T-helper 1 cell treated with Interleukin-12 subunit alpha and Interleukin-12 subunit beta and Interleukin-4 antibody, amounts not matched to agents 30 μg/mL and 1 μg/mL, for 36 hours (primary cell): ENCODE data around the gene JAKMIP2.
"Not testable (repeated sequence)": the region's sequence is repeated elsewhere in the genome, so short reads cannot be mapped to it uniquely, and the experiment has no call there.

Experiments
- H3K27ac Mint-ChIP-seq: one replicate; pipeline ENCODE4 v1.8.0; 2021; ENCODE audit warnings: mild to moderate bottlenecking, mixed read lengths
- H3K27me3 Mint-ChIP-seq: one replicate; pipeline ENCODE4 v1.8.0; 2021; ENCODE audit warnings: low read depth, mixed read lengths
- H3K36me3 Mint-ChIP-seq: one replicate; pipeline ENCODE4 v1.8.0; 2021; ENCODE audit warnings: low read depth, mixed read lengths
- H3K4me1 Mint-ChIP-seq: one replicate; pipeline ENCODE4 v1.8.0; 2021; ENCODE audit warnings: low read depth, mixed read lengths
- H3K4me3 Mint-ChIP-seq: one replicate; pipeline ENCODE4 v1.8.0; 2021; ENCODE audit warnings: mild to moderate bottlenecking, moderate library complexity, mixed read lengths
- H3K9me3 Mint-ChIP-seq: one replicate; pipeline ENCODE4 v1.8.0; 2021; ENCODE audit warnings: mixed read lengths

JAKMIP2 gene

DNA sequence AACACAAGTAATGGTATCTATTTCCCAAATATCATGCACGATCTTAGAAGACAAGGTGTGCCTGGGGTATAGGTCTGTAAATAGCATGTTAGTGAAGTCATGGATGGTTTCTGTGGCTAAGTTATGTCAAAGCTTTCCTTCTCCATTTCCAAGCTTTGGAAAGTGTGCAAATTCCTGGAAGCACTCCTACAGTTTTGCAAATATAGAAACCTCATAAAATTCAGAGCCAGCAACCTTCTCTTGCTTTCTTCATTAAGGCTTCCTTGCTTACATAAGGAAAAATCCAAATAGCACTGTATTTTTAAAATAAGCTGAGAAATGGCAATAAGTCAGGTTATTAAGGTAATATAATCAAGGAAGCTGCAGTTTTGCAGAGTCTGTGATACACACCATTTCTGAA is 138.1 kb downstream of the JAKMIP2 start:
- Mint-ChIP-seq H3K27ac (no peak overlapping the region), H3K36me3 (no peaks in the 10 kb centered on the region), H3K4me1 (no peaks in the 10 kb centered on the region), H3K27me3 (no peaks in the 10 kb centered on the region), H3K9me3 (no peaks in the 10 kb centered on the region), H3K4me3 (no peak overlapping the region)

DNA sequence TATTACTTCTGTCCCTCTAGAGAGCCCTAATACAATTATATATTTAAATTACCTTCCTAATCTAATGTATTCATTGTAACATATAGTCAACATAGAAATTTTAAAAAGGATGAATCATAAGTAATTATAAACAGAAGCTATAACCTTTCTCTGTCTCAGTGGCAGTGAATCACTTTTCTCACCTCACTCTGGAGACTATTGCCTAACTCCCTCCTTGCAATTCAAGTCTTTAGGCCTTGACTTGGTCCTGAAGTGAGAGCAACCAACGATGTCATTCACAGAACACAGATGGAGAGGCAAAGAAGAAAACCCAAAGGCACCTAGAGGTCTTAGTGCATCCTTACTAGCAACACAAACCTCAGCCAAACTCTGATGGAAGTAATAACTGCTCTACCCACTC is 139.4 kb downstream of the JAKMIP2 start:
- no peaks in the 10 kb centered on the region for H3K36me3 Mint-ChIP-seq
- H3K27ac Mint-ChIP-seq = no peak overlapping the region
- H3K4me1 Mint-ChIP-seq = no peaks in the 10 kb centered on the region
- H3K9me3 Mint-ChIP-seq = no peaks in the 10 kb centered on the region
- H3K27me3 Mint-ChIP-seq = no peaks in the 10 kb centered on the region
- no peak overlapping the region for H3K4me3 Mint-ChIP-seq

DNA sequence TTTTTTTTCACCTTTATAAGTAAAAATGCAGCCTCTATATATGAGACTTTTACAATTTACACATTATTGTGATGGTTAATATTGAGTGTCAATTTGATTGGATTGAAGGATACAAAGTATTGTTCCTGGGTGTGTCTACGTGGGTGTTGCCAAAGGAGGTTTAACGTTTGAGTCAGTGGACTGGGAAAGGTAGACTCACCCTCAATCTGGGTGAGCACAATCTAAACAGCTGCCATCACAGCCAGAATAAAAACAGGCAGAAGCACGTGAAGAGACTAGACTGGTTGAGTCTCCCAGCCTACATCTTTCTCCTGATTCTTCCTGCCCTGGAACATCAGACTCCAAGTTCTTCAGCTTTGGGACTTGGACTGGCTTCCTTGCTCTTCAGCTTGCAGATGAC is 139.9 kb downstream of the JAKMIP2 start:
- H3K27ac Mint-ChIP-seq = no peak overlapping the region
- no peak overlapping the region for H3K4me3 Mint-ChIP-seq
- H3K9me3 Mint-ChIP-seq = no peaks in the 10 kb centered on the region
- H3K4me1 Mint-ChIP-seq = no peaks in the 10 kb centered on the region
- no peaks in the 10 kb centered on the region for H3K36me3 Mint-ChIP-seq
- no peaks in the 10 kb centered on the region for H3K27me3 Mint-ChIP-seq

DNA sequence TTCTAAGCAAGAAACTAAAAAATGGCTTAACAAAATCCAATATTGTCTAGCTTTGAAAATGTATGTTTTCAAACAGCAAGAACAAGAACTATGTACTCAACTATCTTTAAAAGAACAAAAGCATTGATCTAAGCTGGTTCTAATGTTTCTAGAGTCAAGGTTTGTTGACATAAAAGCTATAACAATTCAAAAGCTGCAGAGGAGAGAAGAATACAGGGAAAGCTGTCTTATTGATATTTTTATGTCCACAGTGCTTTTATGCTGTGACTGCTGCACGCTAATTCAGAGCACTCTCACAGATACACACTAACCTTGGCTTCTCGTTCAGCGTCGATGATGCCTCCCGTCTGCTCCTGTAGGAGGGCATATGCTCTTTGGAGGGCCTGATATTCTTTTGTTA is 143.2 kb downstream of the JAKMIP2 start:
- Mint-ChIP-seq H3K4me1 (no peaks in the 10 kb centered on the region), H3K9me3 (no peaks in the 10 kb centered on the region), H3K4me3 (no peak overlapping the region), H3K27me3 (no peaks in the 10 kb centered on the region), H3K36me3 (no peaks in the 10 kb centered on the region), H3K27ac (no peak overlapping the region)

GRCh38 chr5:147636729-147636984 is 145.9 kb downstream of the JAKMIP2 start:
- Mint-ChIP-seq H3K4me1 (no peaks in the 10 kb centered on the region), H3K27ac (no peak overlapping the region), H3K27me3 (no peaks in the 10 kb centered on the region), H3K4me3 (no peak overlapping the region), H3K36me3 (no peaks in the 10 kb centered on the region), H3K9me3 (no peaks in the 10 kb centered on the region)

- Mint-ChIP-seq H3K4me3 (no peak overlapping the region), H3K27me3 (no peaks in the 10 kb centered on the region), H3K4me1 (no peaks in the 10 kb centered on the region), H3K36me3 (no peaks in the 10 kb centered on the region), H3K27ac (no peak overlapping the region), H3K9me3 (no peaks in the 10 kb centered on the region)
Measured at GRCh38 chr5:147635882-147636728, 146.4 kb downstream of the JAKMIP2 start.

- H3K36me3 Mint-ChIP-seq, H3K9me3 Mint-ChIP-seq, H3K27ac Mint-ChIP-seq, H3K27me3 Mint-ChIP-seq, H3K4me1 Mint-ChIP-seq, H3K4me3 Mint-ChIP-seq: not testable (repeated sequence)
Measured at GRCh38 chr5:147635439-147635838, 147.1 kb downstream of the JAKMIP2 start.

DNA sequence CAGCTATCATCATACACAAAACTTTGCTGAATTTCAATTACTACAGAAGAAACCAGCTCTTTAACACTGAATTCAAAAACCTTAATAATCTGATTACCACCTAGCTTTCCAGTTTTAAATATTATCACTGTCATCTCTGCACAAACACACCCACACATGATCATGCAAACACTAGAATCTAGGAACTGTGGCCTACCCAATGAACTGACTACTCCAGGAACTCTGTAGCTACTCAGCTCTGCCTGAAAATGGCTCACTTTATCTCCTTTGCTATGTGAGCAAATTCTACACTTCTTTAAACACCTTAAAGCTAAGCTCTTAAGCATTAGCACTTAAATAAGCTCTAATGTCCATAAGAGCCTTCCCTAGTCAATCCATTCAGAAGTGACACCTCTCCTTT is 149.4 kb downstream of the JAKMIP2 start:
- H3K4me3 Mint-ChIP-seq = no peak overlapping the region
- H3K36me3 Mint-ChIP-seq = no peaks in the 10 kb centered on the region
- H3K9me3 Mint-ChIP-seq = no peaks in the 10 kb centered on the region
- no peaks in the 10 kb centered on the region for H3K27me3 Mint-ChIP-seq
- no peaks in the 10 kb centered on the region for H3K4me1 Mint-ChIP-seq
- no peak overlapping the region for H3K27ac Mint-ChIP-seq

- H3K27me3 Mint-ChIP-seq = no peaks in the 10 kb centered on the region
- no peak overlapping the region for H3K27ac Mint-ChIP-seq
- H3K9me3 Mint-ChIP-seq = no peaks in the 10 kb centered on the region
- H3K4me3 Mint-ChIP-seq = no peak overlapping the region
- no peaks in the 10 kb centered on the region for H3K4me1 Mint-ChIP-seq
- H3K36me3 Mint-ChIP-seq = no peaks in the 10 kb centered on the region
Measured at GRCh38 chr5:147631428-147632003, 151.0 kb downstream of the JAKMIP2 start.

GRCh38 chr5:147629196-147629595 is 153.3 kb downstream of the JAKMIP2 start:
- no peak overlapping the region for H3K27ac Mint-ChIP-seq
- no peaks in the 10 kb centered on the region for H3K4me1 Mint-ChIP-seq
- H3K4me3 Mint-ChIP-seq = no peak overlapping the region
- no peaks in the 10 kb centered on the region for H3K9me3 Mint-ChIP-seq
- H3K36me3 Mint-ChIP-seq = no peaks in the 10 kb centered on the region
- no peaks in the 10 kb centered on the region for H3K27me3 Mint-ChIP-seq

- H3K36me3 Mint-ChIP-seq = no peaks in the 10 kb centered on the region
- H3K4me1 Mint-ChIP-seq = no peaks in the 10 kb centered on the region
- no peaks in the 10 kb centered on the region for H3K9me3 Mint-ChIP-seq
- no peak overlapping the region for H3K4me3 Mint-ChIP-seq
- H3K27me3 Mint-ChIP-seq = no peaks in the 10 kb centered on the region
- H3K27ac Mint-ChIP-seq = no peak overlapping the region
Measured at GRCh38 chr5:147628058-147628895, 154.3 kb downstream of the JAKMIP2 start.

- Mint-ChIP-seq H3K36me3 (no peaks in the 10 kb centered on the region), H3K4me1 (no peaks in the 10 kb centered on the region), H3K27ac (no peak overlapping the region), H3K9me3 (no peaks in the 10 kb centered on the region), H3K27me3 (no peaks in the 10 kb centered on the region), H3K4me3 (no peak overlapping the region)
Measured at GRCh38 chr5:147626464-147626863, 156.1 kb downstream of the JAKMIP2 start.

DNA sequence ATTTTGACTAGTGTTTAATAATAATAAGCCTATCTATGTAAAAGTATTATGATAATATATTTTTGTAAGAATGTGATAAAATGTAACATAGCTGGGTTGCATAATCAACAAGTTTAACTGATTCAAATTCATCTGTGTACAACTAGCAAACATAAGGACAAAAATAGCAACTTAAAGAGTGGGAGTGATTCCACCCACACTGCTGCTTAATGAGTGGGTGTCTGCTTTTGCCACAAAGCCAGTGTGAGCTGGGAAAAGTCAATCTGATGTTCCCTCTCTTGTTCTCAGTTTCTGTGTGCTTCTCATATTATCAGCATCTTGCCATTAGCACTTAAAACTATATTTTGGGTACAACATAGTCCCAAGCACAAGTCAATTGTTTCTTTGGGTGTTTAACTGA is 161.5 kb downstream of the JAKMIP2 start:
- H3K27me3 Mint-ChIP-seq = no peaks in the 10 kb centered on the region
- no peak overlapping the region for H3K27ac Mint-ChIP-seq
- no peak overlapping the region for H3K4me3 Mint-ChIP-seq
- H3K9me3 Mint-ChIP-seq = no peaks in the 10 kb centered on the region
- H3K4me1 Mint-ChIP-seq = no peaks in the 10 kb centered on the region
- no peaks in the 10 kb centered on the region for H3K36me3 Mint-ChIP-seq

DNA sequence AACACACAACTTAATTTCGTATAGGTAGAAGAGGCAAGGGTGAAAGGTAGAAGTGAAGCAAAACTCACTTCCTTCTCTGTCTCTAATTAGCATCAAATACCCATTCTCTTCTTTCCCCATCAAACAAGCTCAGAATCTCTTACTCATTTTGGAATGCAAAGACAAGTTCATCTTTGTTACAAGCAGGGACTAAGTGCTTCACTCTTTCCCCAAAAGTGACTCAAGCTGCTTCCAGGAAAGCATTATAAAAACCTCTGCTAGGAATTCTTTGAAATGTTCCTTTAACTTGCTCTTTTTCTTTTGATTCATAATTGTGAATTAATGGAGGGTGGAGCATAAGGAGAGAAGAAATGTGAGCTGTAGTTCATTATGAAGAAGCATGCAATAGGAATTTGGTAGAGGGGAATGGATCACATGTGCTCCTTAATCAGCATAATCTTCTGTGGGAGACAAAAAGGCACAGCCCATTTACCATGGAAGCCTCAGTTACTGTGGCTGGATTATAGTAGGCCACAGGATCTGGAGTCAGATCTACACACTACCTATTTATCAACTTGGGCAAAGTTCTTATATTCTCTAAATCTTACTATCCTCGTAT is 163.1 kb downstream of the JAKMIP2 start:
- no peaks in the 10 kb centered on the region for H3K36me3 Mint-ChIP-seq
- H3K27me3 Mint-ChIP-seq = no peaks in the 10 kb centered on the region
- H3K9me3 Mint-ChIP-seq = no peaks in the 10 kb centered on the region
- no peak overlapping the region for H3K27ac Mint-ChIP-seq
- no peaks in the 10 kb centered on the region for H3K4me1 Mint-ChIP-seq
- no peak overlapping the region for H3K4me3 Mint-ChIP-seq
